HG03521 (cell line): Measurements from ENCODE around the gene CTIF.
"Not testable (repeated sequence)": the region's sequence is repeated elsewhere in the genome, so short reads cannot be mapped to it uniquely, and the experiment has no call there.

Experiments
- ATAC-seq: cut with Tn5 transposase; IDR thresholded peaks from one replicate; pipeline ENCODE4 v1.9.1; 2021; ENCODE audit warnings: mild to moderate bottlenecking, moderate library complexity; ENCODE audit not compliant: unreplicated experiment

The CTIF gene

GRCh38 chr18:48699761-48700160, 160.9 kb downstream of the CTIF start:
- no peak for ATAC-seq

- ATAC-seq: no peak
These were observed 161.6 kb downstream of the CTIF start for GRCh38 chr18:48700446-48700845.

GRCh38 chr18:48702346-48703027, 163.7 kb downstream of the CTIF start:
- ATAC-seq: no peak

- no peak for ATAC-seq
These were observed 164.2 kb downstream of the CTIF start for GRCh38 chr18:48703028-48703386.

- no peak for ATAC-seq
These were observed 164.6 kb downstream of the CTIF start for GRCh38 chr18:48703418-48703817.

GRCh38 chr18:48705043-48705442, 166.2 kb downstream of the CTIF start:
- no peak for ATAC-seq

- no peak for ATAC-seq
These were observed 166.7 kb downstream of the CTIF start for GRCh38 chr18:48705531-48705930.

GRCh38 chr18:48706731-48707130, 167.9 kb downstream of the CTIF start:
- no peak for ATAC-seq

GRCh38 chr18:48707636-48708296, 168.9 kb downstream of the CTIF start:
- no peak for ATAC-seq

GRCh38 chr18:48708807-48709206, 170.0 kb downstream of the CTIF start:
- ATAC-seq: no peak

GRCh38 chr18:48709371-48710062, 170.7 kb downstream of the CTIF start:
- no peak for ATAC-seq

GRCh38 chr18:48711651-48712486, 173.0 kb downstream of the CTIF start:
- no peak for ATAC-seq

- no peak for ATAC-seq
These were observed 174.5 kb downstream of the CTIF start for GRCh38 chr18:48713309-48713708.

- ATAC-seq: no peak
These were observed 176.0 kb downstream of the CTIF start for GRCh38 chr18:48714873-48715272.

- ATAC-seq: no peak
These were observed 177.0 kb downstream of the CTIF start for GRCh38 chr18:48715711-48716361.

- ATAC-seq: not testable (repeated sequence)
These were observed 178.4 kb downstream of the CTIF start for GRCh38 chr18:48717227-48717626.

GRCh38 chr18:48718251-48718959, 179.6 kb downstream of the CTIF start:
- ATAC-seq: no peak

- ATAC-seq: no peak
These were observed 180.6 kb downstream of the CTIF start for GRCh38 chr18:48719388-48719787.

GRCh38 chr18:48719974-48720654, 181.3 kb downstream of the CTIF start:
- no peak for ATAC-seq

GRCh38 chr18:48720655-48721025, 181.8 kb downstream of the CTIF start:
- no peak for ATAC-seq
